HepG2 (cell line): ENCODE measurements around the gene PLXNB2. TPM values are rescaled to one million over a fixed set of nuclear protein-coding genes. Genes with fewer than 3 reads are reported as not detected.

ENCODE experiments used
- E2F1 ChIP-seq: sonication (generic); formaldehyde crosslinking; IDR thresholded peaks from 2 replicates; pipeline ENCODE4 v1.5.0; 2020; ENCODE audit warnings: missing genetic modification reagents
- EEA1 ChIP-seq: sonication (generic); formaldehyde crosslinking; IDR thresholded peaks from 2 replicates; pipeline ENCODE4 v1.5.1; 2020; ENCODE audit warnings: mild to moderate bottlenecking, missing genetic modification reagents, borderline replicate concordance
- EZH2 ChIP-seq: conservative IDR thresholded peaks from 2 replicates; pipeline ENCODE4 v1.6.1; 2012; ENCODE audit warnings: mild to moderate bottlenecking, low read depth, low read length, moderate library complexity
- GFI1 ChIP-seq: sonication (generic); formaldehyde crosslinking; IDR thresholded peaks from 2 replicates; pipeline ENCODE4 v1.5.0; 2020; ENCODE audit warnings: missing genetic modification reagents, mild to moderate bottlenecking, borderline replicate concordance
- HHEX ChIP-seq: IDR thresholded peaks from 2 replicates; pipeline ENCODE4 v1.6.1; 2016; ENCODE audit warnings: control low read depth
- IKZF1 ChIP-seq: fragments of 450-650 bp; IDR thresholded peaks from 2 replicates; pipeline ENCODE4 v1.7.1; 2016
- KLF11 ChIP-seq: IDR thresholded peaks from 2 replicates; pipeline ENCODE4 v1.6.1; 2016; ENCODE audit warnings: missing compliant biosample characterization
- LCORL ChIP-seq, 2 experiments: fragments of 450-650 bp in 1 of 2; sonication (generic) in 1 of 2; formaldehyde crosslinking in 1 of 2; IDR thresholded peaks; 2 replicates each; pipeline versions ENCODE4 v1.5.0 to v1.6.1; 2017 to 2020; ENCODE audit warnings: antibody characterized with exemption in 1 of 2, missing genetic modification reagents in 1 of 2
- MNT ChIP-seq: fragments of 450-650 bp; IDR thresholded peaks from 2 replicates; pipeline ENCODE4 v1.6.1; 2016
- NFYB ChIP-seq: sonication (generic); formaldehyde crosslinking; IDR thresholded peaks from 2 replicates; pipeline ENCODE4 v1.4.0; 2020; ENCODE audit warnings: missing genetic modification reagents
- NR2C2 ChIP-seq: sonication (generic); formaldehyde crosslinking; IDR thresholded peaks from 2 replicates; pipeline ENCODE4 v1.4.0; 2020; ENCODE audit warnings: missing genetic modification reagents, mild to moderate bottlenecking, moderate library complexity, borderline replicate concordance
- NRL ChIP-seq: sonication (generic); formaldehyde crosslinking; IDR thresholded peaks from 2 replicates; pipeline ENCODE4 v1.5.0; 2020; ENCODE audit warnings: missing genetic modification reagents, mild to moderate bottlenecking, moderate library complexity, borderline replicate concordance
- PCBP1 ChIP-seq: fragments of 200-400 bp; formaldehyde crosslinking; IDR thresholded peaks from 2 replicates; pipeline ENCODE4 v1.6.1; 2017; ENCODE audit warnings: mild to moderate bottlenecking, low read depth, low read length, borderline replicate concordance
- RBAK ChIP-seq: sonication (generic); formaldehyde crosslinking; IDR thresholded peaks from 2 replicates; pipeline ENCODE4 v1.5.1; 2020; ENCODE audit warnings: mild to moderate bottlenecking, missing genetic modification reagents
- RERE ChIP-seq: IDR thresholded peaks from 2 replicates; pipeline ENCODE4 v1.6.1; 2016; ENCODE audit warnings: low read depth, missing genetic modification reagents, missing compliant biosample characterization
- RXRB ChIP-seq: IDR thresholded peaks from 2 replicates; pipeline ENCODE4 v1.6.1; 2016; ENCODE audit warnings: borderline replicate concordance, missing genetic modification reagents, missing compliant biosample characterization
- SALL1 ChIP-seq: sonication (generic); formaldehyde crosslinking; IDR thresholded peaks from 2 replicates; pipeline ENCODE4 v1.8.0; 2022; ENCODE audit warnings: mild to moderate bottlenecking, missing genetic modification reagents
- ZBTB42 ChIP-seq: sonication (generic); formaldehyde crosslinking; IDR thresholded peaks from 2 replicates; pipeline ENCODE4 v1.5.0; 2020; ENCODE audit warnings: mild to moderate bottlenecking, missing genetic modification reagents
- ZNF230 ChIP-seq: sonication (generic); formaldehyde crosslinking; IDR thresholded peaks from 2 replicates; pipeline ENCODE4 v1.4.0; 2020; ENCODE audit warnings: mild to moderate bottlenecking, missing genetic modification reagents
- ZNF292 ChIP-seq: sonication (generic); formaldehyde crosslinking; IDR thresholded peaks from 2 replicates; pipeline ENCODE4 v1.8.1; 2022; ENCODE audit warnings: mild to moderate bottlenecking, low read depth, missing genetic modification reagents, borderline replicate concordance
- ZNF431 ChIP-seq: sonication (generic); formaldehyde crosslinking; IDR thresholded peaks from 2 replicates; pipeline ENCODE4 v1.9.0; 2022; ENCODE audit warnings: missing genetic modification reagents, low read depth, mild to moderate bottlenecking, borderline replicate concordance
- ZNF451 ChIP-seq: sonication (generic); formaldehyde crosslinking; IDR thresholded peaks from 2 replicates; pipeline ENCODE4 v1.5.0; 2020; ENCODE audit warnings: mild to moderate bottlenecking, missing genetic modification reagents
- ZNF564 ChIP-seq: sonication (generic); formaldehyde crosslinking; IDR thresholded peaks from 2 replicates; pipeline ENCODE4 v1.8.1; 2023; ENCODE audit warnings: mild to moderate bottlenecking, missing genetic modification reagents
- ZNF792 ChIP-seq: IDR thresholded peaks from 2 replicates; pipeline ENCODE4 v1.6.1; 2016
- ZSCAN29 ChIP-seq: sonication (generic); formaldehyde crosslinking; conservative IDR thresholded peaks from 2 replicates; pipeline ENCODE4 v1.4.0; 2020; ENCODE audit warnings: mild to moderate bottlenecking, missing genetic modification reagents
- polyA plus RNA-seq, 8 experiments: library from polyadenylated mRNA; depleted of rRNA in 3 of 8; stranded (reverse) in 7 of 8; unstranded in 1 of 8; fragments of >200 nt; fragmentation: Illumina TruSeq in 4 of 8; extraction: Trizol in 4 of 8; gene quantifications; 2 replicates each; pipeline versions ENCODE4 v1.2.1 to v1.2.3, GENCODE V29; 2011 to 2016; ENCODE audit warnings: low read depth in 4 of 8, missing spikeins in 1 of 8, mixed read lengths in 1 of 8; ENCODE audit not compliant: insufficient read depth in 1 of 8
- total RNA-seq, 5 experiments: library from RNA; depleted of rRNA; stranded (reverse); fragments of >200 nt; fragmentation: Illumina TruSeq; extraction: Trizol; gene quantifications; 2 replicates each; pipeline ENCODE4 v1.2.3, GENCODE V29; 2016; ENCODE audit warnings: low read depth in 1 of 5

The PLXNB2 gene
- total and polyA plus RNA-seq, 2 of the 13 experiments (the other 11 are each of a cell fraction or from before 2014, with no cell fraction given) = 32.6 to 68.9 TPM

GRCh38 chr22:50310949-50311444, 3.6 kb upstream of the PLXNB2 start (continued):
- TF ChIP-seq ZNF564 (CRISPR knock-in tag) (no peak), ZNF230 (CRISPR knock-in tag) (no peak), ZBTB42 (CRISPR knock-in tag) (no peak), SALL1 (peak; percentile 21; the same call in 1 of the 2 replicates), EZH2 (no peak), E2F1 (no peak), ZNF292 (CRISPR knock-in tag) (0 out of 2 replicates have a peak, but pooled peaks have one; percentile 29), ZSCAN29 (CRISPR knock-in tag) (no peak), HHEX (CRISPR knock-in tag) (no peak), RERE (CRISPR knock-in tag) (no peak), RBAK (CRISPR knock-in tag) (no peak), MNT (no peak), LCORL (IDR thresholded peaks at IDR 0.05) (no peak), LCORL (CRISPR knock-in tag; IDR thresholded peaks at IDR 0.05) (peak; percentile 74), ZNF451 (0 out of 2 replicates have a peak, but pooled peaks have one; percentile 33), EEA1 (CRISPR knock-in tag) (peak; percentile 56; the same call in 1 of the 2 replicates), RXRB (CRISPR knock-in tag) (peak; percentile 39; the same call in 1 of the 2 replicates), ZNF792 (CRISPR knock-in tag) (no peak), ZNF431 (no peak), NFYB (CRISPR knock-in tag) (no peak), IKZF1 (no peak), NRL (CRISPR knock-in tag) (no peak), GFI1 (CRISPR knock-in tag) (no peak), PCBP1 (no peak), KLF11 (no peak), NR2C2 (CRISPR knock-in tag) (no peak; the same call in 1 of the 2 replicates)
